HG02678 (cell line): Measurements from ENCODE around the gene RNF180.
A peak's percentile ranks its signal among the peaks of the same experiment; 100 is the strongest.
"Not testable (repeated sequence)": the region's sequence is repeated elsewhere in the genome, so short reads cannot be mapped to it uniquely, and the experiment has no call there.

Experiments used
- ATAC-seq: cut with Tn5 transposase; IDR thresholded peaks from one replicate; pipeline ENCODE4 v1.9.1; 2021; ENCODE audit warnings: mild to moderate bottlenecking, moderate library complexity; ENCODE audit not compliant: unreplicated experiment

RNF180 gene

DNA sequence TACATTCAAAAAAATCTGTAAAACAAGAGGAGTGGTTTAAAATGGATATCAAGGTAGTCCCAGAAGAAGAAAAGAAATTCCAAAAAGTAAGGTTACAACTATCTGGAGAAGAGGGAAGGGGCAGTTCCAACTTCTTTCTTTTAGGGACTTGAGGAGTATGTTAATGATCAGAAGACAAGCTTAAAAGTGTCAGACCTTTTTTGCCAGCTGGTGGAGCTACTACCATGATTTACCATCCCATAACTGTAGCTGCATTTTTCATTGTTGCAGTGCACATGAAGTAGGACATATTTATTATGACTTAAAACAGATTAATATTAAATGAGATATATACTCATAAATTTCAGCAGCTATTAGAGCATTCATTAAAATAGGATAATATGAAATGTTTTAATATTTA, 181.7 kb downstream of the RNF180 start:
- no peak for ATAC-seq

GRCh38 chr5:64364426-64364825, 198.8 kb downstream of the RNF180 start:
- ATAC-seq, result no peak

- ATAC-seq, result peak; percentile 85
Observed at GRCh38 chr5:64384765-64385164, 219.1 kb downstream of the RNF180 start.

GRCh38 chr5:64397552-64397951, 231.9 kb downstream of the RNF180 start:
- ATAC-seq, result no peak

GRCh38 chr5:64398735-64399134, 233.1 kb downstream of the RNF180 start:
- ATAC-seq, result not testable (repeated sequence)

DNA sequence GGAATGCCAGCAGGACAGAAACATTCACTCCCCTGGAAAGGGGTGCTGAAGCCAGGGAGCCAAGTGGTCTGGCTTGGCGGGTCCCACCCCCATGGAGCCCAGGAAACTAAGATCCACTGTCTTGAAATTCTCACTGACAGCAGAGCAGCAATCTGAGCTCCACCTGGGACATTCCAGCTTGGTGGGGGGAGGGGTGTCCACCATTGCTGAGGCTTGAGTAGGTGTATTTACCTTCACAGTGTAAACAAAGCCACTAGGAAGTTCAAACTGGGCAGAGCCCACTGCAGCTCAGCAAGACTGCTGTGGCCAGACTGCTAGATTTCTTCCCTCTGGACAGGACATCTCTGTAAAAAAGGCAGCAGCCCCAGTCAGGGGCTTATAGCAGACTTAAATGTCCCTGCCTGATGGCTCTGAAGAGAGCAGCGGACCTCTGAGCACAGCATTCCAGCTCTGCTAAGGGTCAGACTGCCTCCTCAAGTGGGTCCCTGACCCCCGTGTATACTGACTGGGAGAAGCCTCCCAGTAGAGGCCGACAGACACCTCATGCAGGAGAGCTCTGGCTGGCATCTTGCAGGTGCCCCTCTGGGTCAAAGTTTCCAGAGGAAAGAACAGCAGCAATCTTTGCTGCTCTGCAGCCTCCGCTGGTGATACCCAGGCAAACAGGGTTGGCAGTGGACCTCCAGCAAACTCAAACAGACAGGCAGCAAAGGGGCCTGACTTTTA, 241.6 kb downstream of the RNF180 start:
- ATAC-seq, result not testable (repeated sequence)

GRCh38 chr5:64417390-64417789, 251.7 kb downstream of the RNF180 start:
- ATAC-seq, result no peak

DNA sequence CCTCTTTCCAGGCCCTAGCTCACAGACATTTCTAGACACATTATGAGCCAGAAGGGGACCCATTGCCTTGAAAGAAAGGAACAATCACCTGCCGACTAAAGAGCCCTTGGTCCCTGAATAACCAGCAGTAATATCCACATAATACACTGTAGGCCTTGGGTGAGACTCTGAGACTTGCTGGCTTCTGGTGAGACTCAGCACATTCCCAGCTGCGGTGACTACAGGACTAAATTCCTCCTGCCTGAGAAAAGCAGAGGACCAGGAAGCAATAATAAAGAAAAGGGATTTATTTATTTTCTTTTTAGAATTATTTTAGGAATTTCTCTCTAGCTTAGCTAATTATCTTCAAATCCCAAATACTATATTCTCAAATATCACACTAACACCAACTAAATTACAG, 252.4 kb downstream of the RNF180 start:
- no peak for ATAC-seq
